Pancreas (tissue), 10 donors: Measurements from ENCODE around the gene CNKSR2. TPM values are rescaled to one million over a fixed set of nuclear protein-coding genes. Genes with fewer than 3 reads are reported as not detected.

Experiments
- ATAC-seq, 4 donors: fragments of 200-7000 bp; cut with Tn5 transposase; one replicate each; pipeline versions ENCODE4 v1.8.0 to v1.9.1; 2020; ENCODE audit warnings: mild to moderate bottlenecking in 4 of 4, moderate library complexity in 4 of 4
- DNase-seq, 6 donors: peaks; one replicate each; pipeline ENCODE4 v3.0.0-alpha.2; 2020
- FAIRE-seq: peaks from 2 replicates; lab custom pipeline; 2012; peaks lifted over from hg19 to GRCh38; lab: Jason Lieb, UNC
- H3K27ac ChIP-seq, 4 donors: fragments of 200-600 bp; sonication (generic); 1 replicate in 3 of 4; 2 replicates in 1 of 4; pipeline versions ENCODE4 v1.5.0 to v1.8.0; 2020
- H3K27me3 ChIP-seq, 4 donors: fragments of 200-600 bp; one replicate each; pipeline ENCODE4 v1.8.0; 2021
- H3K36me3 ChIP-seq, 3 donors: fragments of 200-600 bp; sonication (generic) in 1 of 3; one replicate each; pipeline versions ENCODE4 v1.5.0 to v1.8.0; 2020 to 2021
- H3K4me1 ChIP-seq, 3 donors: fragments of 200-600 bp; one replicate each; pipeline ENCODE4 v1.8.0; 2021
- H3K4me3 ChIP-seq, 4 donors: fragments of 200-600 bp; sonication (generic) in 2 of 4; one replicate each; pipeline versions ENCODE4 v1.5.0 to v1.8.0; 2020 to 2021
- H3K9me3 ChIP-seq, 4 donors: fragments of 200-600 bp; one replicate each; pipeline ENCODE4 v1.8.0; 2021
- WGBS, 2 donors: extraction: QIAGEN DNeasy Blood & Tissue Kit; methylation state at CpG; one replicate each; pipeline ENCODE4 v1.1.7; 2013; 5-methylcytosine and 5-hydroxymethylcytosine counted together
- intact Hi-C, 3 donors: fragments of 100-400 bp; cut with DNase I; formaldehyde crosslinking; loops; one replicate each; pipeline versions ENCODE4 v1.11.1 to v1.14.2; 2022
- polyA plus RNA-seq, 2 donors: library from polyadenylated mRNA; stranded (reverse); fragments of 200-250 nt; gene quantifications; one replicate each; pipeline ENCODE4 v1.2.3, GENCODE V29; 2013
- total RNA-seq, 6 donors: library from RNA; stranded (reverse); fragmentation: NEBNext Ultra II Directional in 4 of 6; extraction: Animal tissue kit (Norgen Biotek cat#: 25700) in 4 of 6; gene quantifications; one replicate each; pipeline versions ENCODE4 v1.2.1 to v1.2.4, GENCODE V29; 2021 to 2023
- TF ChIP-seq, protein P1 (sequence below), 4 donors: fragments of 200-600 bp; sonication (generic) in 3 of 4; IDR thresholded peaks; one replicate each; pipeline versions ENCODE4 v1.5.0 to v1.8.0; 2021; ENCODE audit warnings: antibody characterized with exemption in 4 of 4
- donor health status: healthy with polysubstance abuse.
- donor health status: DM: no; HTN: no; CAD: no; lungs with moderate emphysema.
- donor health status: DM: no; HTN: no; CAD: no.
- donor health status: control.
- donor health status: control.
- donor health status: Bipolar disorder and iron deficiency.
- donor health status: DM: yes; HTN: yes; CAD: no.
- donor health status: DM: no; HTN: no; CAD: no.
- donor health status: DM: no; HTN: no; CAD: no.
- donor health status: DM: yes; HTN: yes; CAD: no.

Gene CNKSR2
- total and polyA plus RNA-seq, 8 donors, result 1.1 to 4.0 (median 2.5) TPM

DNA sequence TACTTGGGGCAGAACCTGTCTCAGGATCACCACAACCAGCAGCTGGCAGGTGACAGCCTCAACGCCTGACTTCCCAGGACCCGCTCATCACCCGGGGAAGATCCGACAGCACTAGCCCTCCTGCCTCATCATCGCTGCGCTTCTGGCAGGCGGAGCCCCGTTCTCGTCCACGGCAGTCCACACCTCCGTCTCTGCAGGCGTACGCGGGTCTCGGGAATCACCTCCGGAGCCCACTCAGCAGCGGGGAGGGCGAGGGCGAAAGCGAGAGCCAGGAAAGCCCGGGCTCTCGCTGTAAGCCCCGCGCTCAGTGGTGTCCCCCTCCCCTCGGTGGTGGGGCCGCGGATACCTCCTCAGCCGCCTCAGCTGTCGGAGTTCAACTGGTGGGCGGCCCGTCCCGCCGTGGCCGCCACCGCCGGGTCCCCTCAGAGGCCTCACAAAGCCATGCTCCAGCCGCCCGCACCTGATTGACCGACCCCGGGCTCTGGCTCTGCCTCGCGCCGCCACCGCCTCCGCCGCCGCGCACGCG lies 518 bp upstream of the CNKSR2 start:
- no peak for FAIRE-seq
- Histone ChIP-seq H3K36me3 (no peaks in the 10 kb centered on the region), H3K4me1 (no peaks in the 10 kb centered on the region), H3K27ac (peak overlapping the region in 2 of 4 donors; percentile 33 to 44), H3K9me3 (no peaks in the 10 kb centered on the region), H3K27me3 (peaks cover 0 to 19% (median 0%) of the 10 kb centered on the region in 4 donors), H3K4me3 (peak overlapping the region in 3 of 4 donors; percentile 29 to 53 (median 51))
- 1 to 22% methylated on average over 44 to 50 of the region's 50 CpGs for WGBS, 2 donors
- peak in 3 of 6 donors; percentile 10 to 86 (median 18) for DNase-seq
- peak; percentile 33 to 64 (median 52) for ATAC-seq
- TF ChIP-seq, protein P1, sequence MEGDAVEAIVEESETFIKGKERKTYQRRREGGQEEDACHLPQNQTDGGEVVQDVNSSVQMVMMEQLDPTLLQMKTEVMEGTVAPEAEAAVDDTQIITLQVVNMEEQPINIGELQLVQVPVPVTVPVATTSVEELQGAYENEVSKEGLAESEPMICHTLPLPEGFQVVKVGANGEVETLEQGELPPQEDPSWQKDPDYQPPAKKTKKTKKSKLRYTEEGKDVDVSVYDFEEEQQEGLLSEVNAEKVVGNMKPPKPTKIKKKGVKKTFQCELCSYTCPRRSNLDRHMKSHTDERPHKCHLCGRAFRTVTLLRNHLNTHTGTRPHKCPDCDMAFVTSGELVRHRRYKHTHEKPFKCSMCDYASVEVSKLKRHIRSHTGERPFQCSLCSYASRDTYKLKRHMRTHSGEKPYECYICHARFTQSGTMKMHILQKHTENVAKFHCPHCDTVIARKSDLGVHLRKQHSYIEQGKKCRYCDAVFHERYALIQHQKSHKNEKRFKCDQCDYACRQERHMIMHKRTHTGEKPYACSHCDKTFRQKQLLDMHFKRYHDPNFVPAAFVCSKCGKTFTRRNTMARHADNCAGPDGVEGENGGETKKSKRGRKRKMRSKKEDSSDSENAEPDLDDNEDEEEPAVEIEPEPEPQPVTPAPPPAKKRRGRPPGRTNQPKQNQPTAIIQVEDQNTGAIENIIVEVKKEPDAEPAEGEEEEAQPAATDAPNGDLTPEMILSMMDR (IDR thresholded peaks at IDR 0.05), result no peak
- intact Hi-C loops, result no loop called here

DNA sequence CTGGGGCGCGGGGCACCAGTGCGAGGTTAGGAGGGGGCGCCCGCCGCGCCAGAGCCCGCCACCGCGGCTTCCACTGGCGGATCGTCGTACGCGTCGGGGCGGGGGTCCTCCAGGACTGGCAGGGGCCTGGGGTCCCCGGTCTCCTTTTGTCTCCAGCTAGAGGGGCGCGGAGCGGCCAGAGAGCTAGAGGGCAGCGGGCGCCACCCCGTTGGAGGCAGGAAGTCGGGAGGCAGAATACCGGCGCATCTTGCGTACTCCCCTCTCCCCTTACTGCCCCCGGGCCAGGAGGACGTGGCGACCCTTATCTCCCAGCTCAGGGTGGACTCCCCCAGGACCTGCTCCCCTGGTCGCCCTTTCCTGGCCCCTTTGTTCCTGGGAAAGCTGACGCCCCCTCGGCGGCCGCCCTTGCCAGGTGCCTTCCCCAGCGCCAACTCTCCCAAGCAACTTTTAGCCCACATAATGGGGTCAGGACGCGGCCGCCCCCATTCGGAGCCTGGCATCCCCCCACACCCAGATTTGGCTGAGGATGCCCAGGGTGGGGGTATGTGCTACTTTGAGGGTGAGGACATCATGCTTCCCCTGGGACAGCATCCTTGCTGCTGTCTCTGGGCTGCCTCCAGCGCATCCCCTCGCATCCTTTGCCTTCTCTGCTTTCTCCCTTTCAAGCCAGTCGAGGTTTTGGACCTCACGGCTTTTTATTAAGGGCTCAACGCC lies 933 bp downstream of the CNKSR2 start:
- Histone ChIP-seq H3K27me3 (peaks cover 0 to 19% (median 0%) of the 10 kb centered on the region in 4 donors), H3K4me3 (peak overlapping the region; percentile 29 to 53 (median 46)), H3K4me1 (no peaks in the 10 kb centered on the region), H3K9me3 (no peaks in the 10 kb centered on the region), H3K36me3 (no peaks in the 10 kb centered on the region), H3K27ac (peak overlapping the region in 2 of 4 donors; percentile 61 to 65)
- intact Hi-C loops, result no loop called here
- FAIRE-seq (no peak), DNase-seq (peak in 2 of 6 donors; percentile 62 to 74), ATAC-seq (peak; percentile 21 to 37 (median 25))
- WGBS, 2 donors, result 1 to 18% methylated on average over 44 to 46 of the region's 46 CpGs
- TF ChIP-seq, protein P1 (IDR thresholded peaks at IDR 0.05), result no peak

DNA sequence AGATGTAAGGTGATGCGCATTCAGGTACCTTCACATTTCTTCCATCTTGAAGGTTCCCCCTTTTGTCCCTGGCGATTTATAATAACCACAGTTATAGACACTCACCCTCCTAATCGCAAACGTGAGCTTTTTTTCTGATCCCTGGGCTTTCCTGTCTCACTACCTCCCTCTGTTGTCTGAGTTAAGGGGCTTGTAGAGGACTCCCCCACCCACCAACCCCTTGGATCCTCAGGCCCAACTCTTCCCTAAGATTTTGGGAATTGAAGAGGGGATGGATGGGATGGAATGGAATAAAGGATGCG lies 1.4 kb downstream of the CNKSR2 start:
- ATAC-seq, result peak in 2 of 4 donors; percentile 10 to 14
- no peak for FAIRE-seq
- no peak overlapping the region for H3K27ac ChIP-seq
- H3K4me1 ChIP-seq, result no peaks in the 10 kb centered on the region
- 7 to 9% methylated on average over 5 of the region's 5 CpGs for WGBS, 2 donors
- peak overlapping the region in 2 of 4 donors; percentile 51 to 53 for H3K4me3 ChIP-seq
- no peaks in the 10 kb centered on the region for H3K36me3 ChIP-seq
- TF ChIP-seq, protein P1 (IDR thresholded peaks at IDR 0.05), result no peak
- intact Hi-C loops, result no loop called here
- no peaks in the 10 kb centered on the region for H3K9me3 ChIP-seq
- no peak for DNase-seq
- peaks cover 0 to 19% (median 0%) of the 10 kb centered on the region in 4 donors for H3K27me3 ChIP-seq

DNA sequence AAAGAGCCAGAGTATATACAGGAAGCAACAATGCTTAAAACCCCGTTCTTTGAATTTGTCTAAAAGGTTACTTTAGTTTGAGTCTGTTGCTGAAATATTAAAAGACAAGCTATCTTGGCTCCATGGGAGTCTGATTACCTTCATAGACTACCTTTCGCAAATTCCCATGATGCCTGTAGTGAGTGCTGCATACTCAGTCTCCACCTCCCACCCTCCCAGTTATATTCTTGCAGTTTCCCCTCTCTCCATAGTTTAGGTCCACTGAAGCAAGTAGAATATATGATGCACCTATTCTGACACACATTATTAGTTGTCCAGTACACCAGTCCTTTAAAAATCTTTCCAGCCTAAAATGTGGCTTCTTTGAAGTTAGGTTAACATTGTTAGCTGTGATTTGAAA lies 2.4 kb downstream of the CNKSR2 start:
- FAIRE-seq, result no peak
- no peak for DNase-seq
- Histone ChIP-seq H3K4me3 (no peak overlapping the region), H3K9me3 (no peaks in the 10 kb centered on the region), H3K27me3 (peaks cover 0 to 19% (median 0%) of the 10 kb centered on the region in 4 donors), H3K36me3 (no peaks in the 10 kb centered on the region), H3K4me1 (no peaks in the 10 kb centered on the region), H3K27ac (no peak overlapping the region)
- WGBS, 2 donors, result 39 to 42% methylated on average over 2 of the region's 2 CpGs
- ATAC-seq, result no peak
- intact Hi-C loops, result no loop called here
- TF ChIP-seq, protein P1 (IDR thresholded peaks at IDR 0.05), result no peak

DNA sequence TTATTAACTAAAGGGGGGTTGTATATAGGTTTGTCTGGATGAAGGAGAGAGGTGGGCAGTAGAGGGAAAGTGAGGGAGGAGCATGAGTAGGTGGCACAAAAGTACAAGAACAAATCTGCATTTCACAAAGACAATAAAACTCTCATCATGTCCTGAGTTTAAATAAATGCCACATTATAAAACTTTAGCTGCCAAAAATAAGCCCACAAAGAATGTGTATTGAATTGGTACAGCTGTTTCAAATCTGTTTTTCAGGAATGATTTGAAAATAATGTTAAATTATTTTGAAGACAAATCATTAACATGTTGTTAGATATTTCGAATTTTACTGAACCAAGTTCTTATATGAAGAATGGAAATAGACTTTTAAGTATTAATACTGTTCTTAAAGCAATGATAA lies 5.8 kb downstream of the CNKSR2 start:
- Histone ChIP-seq H3K27ac (no peak overlapping the region), H3K4me3 (no peak overlapping the region), H3K36me3 (no peaks in the 10 kb centered on the region), H3K4me1 (peaks cover 8 to 11% (median 10%) of the 10 kb centered on the region in 3 donors), H3K9me3 (no peaks in the 10 kb centered on the region), H3K27me3 (peaks cover 0 to 7% (median 2%) of the 10 kb centered on the region in 4 donors)
- intact Hi-C loops, result no loop called here
- FAIRE-seq (peak; percentile 91), ATAC-seq (no peak), DNase-seq (no peak)
- TF ChIP-seq, protein P1 (IDR thresholded peaks at IDR 0.05), result no peak
- 63 to 70% methylated on average over 1 of the region's 1 CpG for WGBS, 2 donors
